Neuronal stem cell (in vitro differentiated cells): ENCODE results near the gene IVD.

Source experiments
- DNase-seq: peaks from one replicate; pipeline ENCODE4 v3.0.0-alpha.2; 2013; ENCODE audit warnings: low spot score
- H2AFZ ChIP-seq: one replicate; pipeline ENCODE4 v1.6.1; 2013; ENCODE audit warnings: mild to moderate bottlenecking, low read length, inconsistent platforms
- H2AK5ac ChIP-seq: 2 replicates; pipeline ENCODE4 v1.6.1; 2013; ENCODE audit warnings: low read depth, mild to moderate bottlenecking, inconsistent platforms, low read length, moderate library complexity, mixed read lengths
- H2BK120ac ChIP-seq: 2 replicates; pipeline ENCODE4 v1.6.1; 2013; ENCODE audit warnings: low read depth, mild to moderate bottlenecking, inconsistent platforms, low read length, moderate library complexity, mixed read lengths
- H2BK12ac ChIP-seq: one replicate; pipeline ENCODE4 v1.6.1; 2013; ENCODE audit warnings: low read length, inconsistent platforms
- H2BK15ac ChIP-seq: 2 replicates; pipeline ENCODE4 v1.6.1; 2013; ENCODE audit warnings: mild to moderate bottlenecking, low read length, inconsistent platforms, mixed read lengths
- H2BK5ac ChIP-seq: one replicate; pipeline ENCODE4 v1.6.1; 2013; ENCODE audit warnings: inconsistent platforms, mild to moderate bottlenecking, low read length, moderate library complexity
- H3K14ac ChIP-seq: one replicate; pipeline ENCODE4 v1.6.1; 2013; ENCODE audit warnings: low read length, inconsistent platforms
- H3K18ac ChIP-seq: 2 replicates; pipeline ENCODE4 v1.6.1; 2013; ENCODE audit warnings: low read length, inconsistent platforms
- H3K23ac ChIP-seq: 2 replicates; pipeline ENCODE4 v1.6.1; 2013; ENCODE audit warnings: low read depth, mild to moderate bottlenecking, mixed read lengths, low read length, inconsistent platforms; ENCODE audit not compliant: poor library complexity
- H3K27ac ChIP-seq: replicated peaks from 3 replicates; pipeline ENCODE4 v1.5.1; 2013; ENCODE audit warnings: low read length, inconsistent platforms
- H3K27me3 ChIP-seq, 3 experiments: 2 replicates each; pipeline ENCODE4 v1.6.1; 2013; ENCODE audit warnings: low read length in 3 of 3, mild to moderate bottlenecking in 2 of 3, inconsistent platforms in 1 of 3, low read depth in 1 of 3, mixed read lengths in 1 of 3, moderate library complexity in 1 of 3; ENCODE audit not compliant: control insufficient read depth in 3 of 3, insufficient read depth in 3 of 3
- H3K36me3 ChIP-seq, 2 donors: replicated peaks in 1 of 2; 2 replicates each; pipeline ENCODE4 v1.6.1; 2013; ENCODE audit warnings: low read length in 2 of 2; ENCODE audit not compliant: control insufficient read depth in 2 of 2, insufficient read depth in 2 of 2
- H3K4ac ChIP-seq: 2 replicates; pipeline ENCODE4 v1.6.1; 2013; ENCODE audit warnings: inconsistent platforms, mild to moderate bottlenecking, low read length, moderate library complexity
- H3K4me1 ChIP-seq, 2 donors: 1 replicate in 1 of 2; 2 replicates in 1 of 2; pipeline ENCODE4 v1.6.1; 2013; ENCODE audit warnings: low read length in 2 of 2, low read depth in 1 of 2; ENCODE audit not compliant: control insufficient read depth in 2 of 2, insufficient read depth in 1 of 2
- H3K4me2 ChIP-seq: one replicate; pipeline ENCODE4 v1.6.1; 2013; ENCODE audit warnings: mild to moderate bottlenecking, low read length, inconsistent platforms; ENCODE audit not compliant: insufficient read depth, poor library complexity, severe bottlenecking
- H3K4me3 ChIP-seq, 2 donors: 2 replicates each; pipeline ENCODE4 v1.5.1; 2013; ENCODE audit warnings: low read length in 2 of 2, mild to moderate bottlenecking in 2 of 2, inconsistent platforms in 1 of 2, moderate library complexity in 1 of 2
- H3K79me1 ChIP-seq: one replicate; pipeline ENCODE4 v1.6.1; 2013; ENCODE audit warnings: low read depth, mild to moderate bottlenecking, inconsistent platforms, low read length, moderate library complexity
- H3K9ac ChIP-seq: one replicate; pipeline ENCODE4 v1.6.1; 2013; ENCODE audit warnings: mild to moderate bottlenecking, low read depth, low read length, inconsistent platforms; ENCODE audit not compliant: poor library complexity
- H3K9me3 ChIP-seq, 2 donors: replicated peaks in 1 of 2; 2 replicates each; pipeline versions ENCODE3 to v1.6.1; 2013; ENCODE audit warnings: low read length in 2 of 2, mild to moderate bottlenecking in 2 of 2, inconsistent platforms in 1 of 2, low read depth in 1 of 2, mixed read lengths in 1 of 2, moderate library complexity in 1 of 2; ENCODE audit not compliant: control insufficient read depth in 2 of 2, insufficient read depth in 1 of 2
- H4K8ac ChIP-seq: one replicate; pipeline ENCODE4 v1.6.1; 2013; ENCODE audit warnings: low read depth, mild to moderate bottlenecking, inconsistent platforms, low read length, moderate library complexity
- H4K91ac ChIP-seq: one replicate; pipeline ENCODE4 v1.6.1; 2013; ENCODE audit warnings: low read length, low read depth, mild to moderate bottlenecking, inconsistent platforms; ENCODE audit not compliant: poor library complexity
- WGBS, 2 donors: extraction: QIAGEN DNeasy Blood & Tissue Kit; methylation state at CpG; one replicate each; pipeline ENCODE4 v1.1.7; 2013; ENCODE audit warnings: missing lambda C conversion rate in 2 of 2, mixed read lengths in 1 of 2; ENCODE audit not compliant: insufficient read length in 2 of 2, insufficient replicate concordance in 1 of 2; ENCODE audit errors: extremely low coverage in 2 of 2; 5-methylcytosine and 5-hydroxymethylcytosine counted together

The IVD gene

GRCh38 chr15:40363611-40364010, 42.0 kb upstream of the IVD start:
- no peak overlapping the region for H2AFZ ChIP-seq
- WGBS, 2 donors = no CpG with 5 or more reads among the region's 8 CpGs
- no peak overlapping the region for H3K4ac ChIP-seq

GRCh38 chr15:40364251-40364650, 41.3 kb upstream of the IVD start:
- H2BK5ac ChIP-seq = no peak overlapping the region
- H3K4me1 ChIP-seq = peaks cover 0 to 6% of the 10 kb centered on the region in 2 donors
- H3K9ac ChIP-seq = no peak overlapping the region
- no peaks in the 10 kb centered on the region for H3K9me3 ChIP-seq
- H2BK120ac ChIP-seq = no peak overlapping the region
- no peak overlapping the region for H3K14ac ChIP-seq
- H3K27ac ChIP-seq = no peak overlapping the region
- H2BK12ac ChIP-seq = no peak overlapping the region
- H3K23ac ChIP-seq = no peak overlapping the region
- no peak overlapping the region for H3K4me3 ChIP-seq
- H3K36me3 ChIP-seq = no peaks in the 10 kb centered on the region
- no CpG with 5 or more reads among the region's 6 CpGs for WGBS, 2 donors
- no peak for DNase-seq
- no peak overlapping the region for H2AK5ac ChIP-seq
- no peak overlapping the region for H3K18ac ChIP-seq
- H3K27me3 ChIP-seq = peaks cover 0 to 89% (median 36%) of the 10 kb centered on the region in 3 experiments
- H3K4me2 ChIP-seq = no peak overlapping the region
- no peak overlapping the region for H2AFZ ChIP-seq
- H4K91ac ChIP-seq = no peak overlapping the region
- H3K4ac ChIP-seq = no peak overlapping the region
- H4K8ac ChIP-seq = no peak overlapping the region
- H2BK15ac ChIP-seq = no peak overlapping the region
- no peaks in the 10 kb centered on the region for H3K79me1 ChIP-seq

More at GRCh38 chr15:40363611-40364010, 42.0 kb upstream of the IVD start:
- no peak overlapping the region for H2BK12ac ChIP-seq
- H2BK15ac ChIP-seq = no peak overlapping the region
- peaks cover 3 to 10% of the 10 kb centered on the region in 2 donors for H3K4me1 ChIP-seq
- H4K8ac ChIP-seq = no peak overlapping the region
- H3K27ac ChIP-seq = no peak overlapping the region
- no peak overlapping the region for H3K14ac ChIP-seq
- no peaks in the 10 kb centered on the region for H3K36me3 ChIP-seq
- no peaks in the 10 kb centered on the region for H3K79me1 ChIP-seq
- H3K18ac ChIP-seq = no peak overlapping the region
- no peak overlapping the region for H3K9ac ChIP-seq
- DNase-seq = no peak
- H2AK5ac ChIP-seq = no peak overlapping the region
- no peak overlapping the region for H4K91ac ChIP-seq
- H3K4me2 ChIP-seq = no peak overlapping the region
- H2BK120ac ChIP-seq = peak overlapping the region; percentile 20
- no peak overlapping the region for H2BK5ac ChIP-seq
- peaks cover 0 to 89% (median 36%) of the 10 kb centered on the region in 3 experiments for H3K27me3 ChIP-seq
- H3K23ac ChIP-seq = no peak overlapping the region
- H3K9me3 ChIP-seq = no peaks in the 10 kb centered on the region
- H3K4me3 ChIP-seq = no peak overlapping the region

- Histone ChIP-seq H3K4ac (no peak overlapping the region), H2BK15ac (no peak overlapping the region), H3K36me3 (no peaks in the 10 kb centered on the region), H3K27me3 (peaks cover 0 to 88% (median 32%) of the 10 kb centered on the region in 3 experiments), H2BK5ac (no peak overlapping the region), H3K27ac (no peak overlapping the region), H2AFZ (no peak overlapping the region), H3K4me3 (no peak overlapping the region), H3K79me1 (no peaks in the 10 kb centered on the region), H4K91ac (no peak overlapping the region), H4K8ac (no peak overlapping the region), H2BK12ac (no peak overlapping the region), H2AK5ac (no peak overlapping the region), H3K9me3 (no peaks in the 10 kb centered on the region), H3K9ac (no peak overlapping the region), H3K4me2 (no peak overlapping the region), H3K23ac (no peak overlapping the region), H3K4me1 (peaks cover 0 to 6% of the 10 kb centered on the region in 2 donors), H3K18ac (no peak overlapping the region), H3K14ac (no peak overlapping the region), H2BK120ac (no peak overlapping the region)
- WGBS, 2 donors = no CpG with 5 or more reads among the region's 5 CpGs
- DNase-seq = no peak
Observed at GRCh38 chr15:40365016-40365415, 40.6 kb upstream of the IVD start.

GRCh38 chr15:40365624-40366456, 39.8 kb upstream of the IVD start:
- no peak overlapping the region for H3K27ac ChIP-seq
- no CpG with 5 or more reads among the region's 11 CpGs for WGBS, 2 donors

More at GRCh38 chr15:40365624-40366456, 39.8 kb upstream of the IVD start:
- DNase-seq = no peak
- H3K9me3 ChIP-seq = no peaks in the 10 kb centered on the region
- H2BK12ac ChIP-seq = no peak overlapping the region
- H3K79me1 ChIP-seq = no peaks in the 10 kb centered on the region
- no peak overlapping the region for H4K91ac ChIP-seq
- peaks cover 0 to 87% (median 32%) of the 10 kb centered on the region in 3 experiments for H3K27me3 ChIP-seq
- no peak overlapping the region for H3K18ac ChIP-seq
- peaks cover 0 to 6% of the 10 kb centered on the region in 2 donors for H3K4me1 ChIP-seq
- H2BK5ac ChIP-seq = no peak overlapping the region
- no peak overlapping the region for H3K4me3 ChIP-seq
- no peak overlapping the region for H3K9ac ChIP-seq
- no peak overlapping the region for H2BK15ac ChIP-seq
- H2AFZ ChIP-seq = no peak overlapping the region
- H3K4me2 ChIP-seq = no peak overlapping the region
- no peak overlapping the region for H3K14ac ChIP-seq
- H3K4ac ChIP-seq = no peak overlapping the region
- no peak overlapping the region for H4K8ac ChIP-seq
- no peaks in the 10 kb centered on the region for H3K36me3 ChIP-seq
- no peak overlapping the region for H3K23ac ChIP-seq
- H2BK120ac ChIP-seq = no peak overlapping the region
- H2AK5ac ChIP-seq = no peak overlapping the region
